ENCODE results near the gene WASF2.
"Not testable (repeated sequence)": the region's sequence is repeated elsewhere in the genome, so short reads cannot be mapped to it uniquely, and the experiment has no call there.

Gene WASF2

DNA sequence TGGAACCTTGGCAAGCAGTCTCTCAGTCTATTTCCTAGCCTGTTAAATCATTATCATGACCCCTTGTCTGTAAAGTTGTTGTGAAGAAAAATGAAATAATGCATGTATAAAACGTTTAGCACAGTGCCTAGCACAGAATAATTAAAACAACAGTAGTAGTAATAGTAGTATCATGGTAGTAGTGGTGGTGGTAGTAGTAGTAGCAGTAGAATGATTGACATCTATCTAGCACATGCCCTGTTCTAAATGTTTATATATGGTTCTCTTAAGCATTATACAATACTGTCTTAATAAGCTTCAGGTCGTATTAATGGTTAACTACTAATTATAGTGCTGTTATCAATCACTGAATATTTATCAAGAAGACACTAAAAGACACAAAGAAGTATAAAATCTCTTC is 50.8 kb downstream of the WASF2 start:
- H3K9me3 ChIP-seq (ENCODE audit: control insufficient read depth, low read length): no peaks in the 10 kb centered on the region
- H3K36me3 ChIP-seq (ENCODE audit: control insufficient read depth, insufficient read depth, low read length): no peaks in the 10 kb centered on the region
- H3K4me3 ChIP-seq (ENCODE audit: insufficient read depth, low read depth, low read length, poor library complexity, severe bottlenecking): no peak overlapping the region
- peaks cover 35% of the 10 kb centered on the region for H3K4me1 ChIP-seq (ENCODE audit: control insufficient read depth, insufficient read depth, low read length, poor library complexity, severe bottlenecking)
- H3K27ac ChIP-seq (ENCODE audit: insufficient read depth, low read length, poor library complexity, severe bottlenecking): no peak overlapping the region
- H3K27me3 ChIP-seq (replicated peaks; ENCODE audit: control insufficient read depth, insufficient read depth, low read length, poor library complexity, severe bottlenecking): no peaks in the 10 kb centered on the region
- DNase-seq: no peak

DNA sequence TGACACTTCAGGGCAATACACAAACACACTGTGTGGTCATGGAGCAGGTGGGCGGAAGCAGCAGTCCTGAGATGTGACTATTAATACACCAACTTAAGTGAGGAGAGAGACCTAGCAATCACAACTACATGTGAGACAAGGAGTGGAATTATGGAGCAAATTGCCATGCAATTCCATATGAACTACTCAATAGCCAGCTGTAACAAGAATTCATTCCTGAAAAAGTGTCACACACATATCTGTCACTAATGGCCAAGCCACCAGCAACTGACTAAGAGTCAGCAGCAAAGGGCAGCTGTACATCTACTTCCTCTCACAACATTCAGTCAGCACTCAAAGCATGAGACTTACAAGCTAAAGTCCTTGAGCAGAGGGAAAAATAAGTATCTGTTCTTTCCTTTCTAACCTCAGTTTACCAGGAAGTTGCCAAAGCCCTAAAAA is 51.3 kb downstream of the WASF2 start:
- no peaks in the 10 kb centered on the region for H3K36me3 ChIP-seq (ENCODE audit: control insufficient read depth, insufficient read depth, low read length)
- H3K27ac ChIP-seq (ENCODE audit: insufficient read depth, low read length, poor library complexity, severe bottlenecking): no peak overlapping the region
- no peaks in the 10 kb centered on the region for H3K9me3 ChIP-seq (ENCODE audit: control insufficient read depth, low read length)
- DNase-seq: no peak
- H3K4me3 ChIP-seq (ENCODE audit: insufficient read depth, low read depth, low read length, poor library complexity, severe bottlenecking): no peak overlapping the region
- H3K4me1 ChIP-seq (ENCODE audit: control insufficient read depth, insufficient read depth, low read length, poor library complexity, severe bottlenecking): peaks cover 37% of the 10 kb centered on the region
- H3K27me3 ChIP-seq (replicated peaks; ENCODE audit: control insufficient read depth, insufficient read depth, low read length, poor library complexity, severe bottlenecking): no peaks in the 10 kb centered on the region

GRCh38 chr1:27436204-27437159 is 53.5 kb downstream of the WASF2 start:
- no peaks in the 10 kb centered on the region for H3K9me3 ChIP-seq (ENCODE audit: control insufficient read depth, low read length)
- peak in 1 of 3 donors; percentile 4 for DNase-seq
- H3K4me3 ChIP-seq (ENCODE audit: insufficient read depth, low read depth, low read length, poor library complexity, severe bottlenecking): peak overlapping the region; percentile 11
- peak overlapping the region; percentile 51 for H3K27ac ChIP-seq (ENCODE audit: insufficient read depth, low read length, poor library complexity, severe bottlenecking)
- H3K27me3 ChIP-seq (replicated peaks; ENCODE audit: control insufficient read depth, insufficient read depth, low read length, poor library complexity, severe bottlenecking): no peaks in the 10 kb centered on the region
- no peaks in the 10 kb centered on the region for H3K36me3 ChIP-seq (ENCODE audit: control insufficient read depth, insufficient read depth, low read length)
- peaks cover 47% of the 10 kb centered on the region for H3K4me1 ChIP-seq (ENCODE audit: control insufficient read depth, insufficient read depth, low read length, poor library complexity, severe bottlenecking)

DNA sequence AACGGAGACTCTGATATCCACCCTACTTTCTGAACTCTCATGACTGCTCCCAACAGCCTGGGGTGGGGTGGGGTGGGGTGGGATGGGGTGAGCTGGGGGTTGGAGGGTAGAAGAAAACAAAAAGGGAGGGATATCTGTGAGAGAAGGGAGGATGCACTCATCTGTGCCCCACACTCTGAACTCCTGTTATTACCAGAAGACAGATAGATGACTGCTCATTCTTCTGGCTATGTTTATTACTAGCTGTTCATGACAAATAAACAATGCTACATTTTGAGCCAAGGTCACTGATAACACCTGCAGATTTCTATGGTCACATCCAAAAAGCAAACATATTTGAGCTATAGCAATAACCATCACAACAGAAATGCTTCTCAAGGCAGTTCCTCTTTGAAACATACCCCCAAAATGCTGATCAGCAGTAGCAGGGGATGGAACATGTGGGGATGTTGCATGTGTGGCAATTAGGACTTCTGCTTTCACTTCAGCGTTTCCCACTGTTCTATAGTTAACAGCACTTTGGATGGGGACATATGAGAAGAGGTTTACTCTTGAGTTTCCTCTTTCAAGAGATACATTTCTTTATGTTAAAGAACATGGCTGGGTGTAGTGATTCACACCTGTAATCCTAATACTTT is 54.3 kb downstream of the WASF2 start:
- H3K4me1 ChIP-seq (ENCODE audit: control insufficient read depth, insufficient read depth, low read length, poor library complexity, severe bottlenecking): peaks cover 55% of the 10 kb centered on the region
- peak overlapping the region; percentile 51 for H3K27ac ChIP-seq (ENCODE audit: insufficient read depth, low read length, poor library complexity, severe bottlenecking)
- H3K36me3 ChIP-seq (ENCODE audit: control insufficient read depth, insufficient read depth, low read length): no peaks in the 10 kb centered on the region
- peak overlapping the region; percentile 11 for H3K4me3 ChIP-seq (ENCODE audit: insufficient read depth, low read depth, low read length, poor library complexity, severe bottlenecking)
- H3K9me3 ChIP-seq (ENCODE audit: control insufficient read depth, low read length): no peaks in the 10 kb centered on the region
- no peak for DNase-seq
- no peaks in the 10 kb centered on the region for H3K27me3 ChIP-seq (replicated peaks; ENCODE audit: control insufficient read depth, insufficient read depth, low read length, poor library complexity, severe bottlenecking)

GRCh38 chr1:27433706-27434105 is 56.3 kb downstream of the WASF2 start:
- Histone ChIP-seq H3K27ac (ENCODE audit: insufficient read depth, low read length, poor library complexity, severe bottlenecking) (no peak overlapping the region), H3K9me3 (ENCODE audit: control insufficient read depth, low read length) (no peaks in the 10 kb centered on the region), H3K36me3 (ENCODE audit: control insufficient read depth, insufficient read depth, low read length) (no peaks in the 10 kb centered on the region), H3K27me3 (replicated peaks; ENCODE audit: control insufficient read depth, insufficient read depth, low read length, poor library complexity, severe bottlenecking) (no peaks in the 10 kb centered on the region), H3K4me3 (ENCODE audit: insufficient read depth, low read depth, low read length, poor library complexity, severe bottlenecking) (no peak overlapping the region), H3K4me1 (ENCODE audit: control insufficient read depth, insufficient read depth, low read length, poor library complexity, severe bottlenecking) (peaks cover 68% of the 10 kb centered on the region)
- DNase-seq: no peak

DNA sequence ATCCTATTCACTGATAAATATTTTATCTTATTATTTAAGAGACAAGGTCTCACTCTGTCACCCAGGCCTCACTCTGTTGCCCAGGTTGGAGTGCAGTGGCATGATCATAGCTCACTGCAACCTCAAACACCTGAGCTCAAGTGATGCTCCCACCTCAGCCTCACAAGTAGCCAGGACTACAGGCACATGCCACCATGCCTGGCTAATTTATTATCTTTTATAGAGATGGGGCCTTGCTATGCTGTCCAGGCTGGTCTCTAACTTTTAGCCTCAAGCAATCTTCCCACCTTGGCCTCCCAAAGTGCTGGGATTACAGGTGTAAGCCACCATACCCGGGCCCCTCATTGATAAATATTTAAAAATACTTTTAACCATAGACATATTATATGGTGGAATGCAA is 57.2 kb downstream of the WASF2 start:
- H3K27ac ChIP-seq (ENCODE audit: insufficient read depth, low read length, poor library complexity, severe bottlenecking): peak overlapping the region; percentile 16
- H3K9me3 ChIP-seq (ENCODE audit: control insufficient read depth, low read length); H3K4me3 ChIP-seq (ENCODE audit: insufficient read depth, low read depth, low read length, poor library complexity, severe bottlenecking); H3K36me3 ChIP-seq (ENCODE audit: control insufficient read depth, insufficient read depth, low read length); DNase-seq; H3K27me3 ChIP-seq (replicated peaks; ENCODE audit: control insufficient read depth, insufficient read depth, low read length, poor library complexity, severe bottlenecking): not testable (repeated sequence)
- H3K4me1 ChIP-seq (ENCODE audit: control insufficient read depth, insufficient read depth, low read length, poor library complexity, severe bottlenecking): peaks cover 66% of the 10 kb centered on the region

DNA sequence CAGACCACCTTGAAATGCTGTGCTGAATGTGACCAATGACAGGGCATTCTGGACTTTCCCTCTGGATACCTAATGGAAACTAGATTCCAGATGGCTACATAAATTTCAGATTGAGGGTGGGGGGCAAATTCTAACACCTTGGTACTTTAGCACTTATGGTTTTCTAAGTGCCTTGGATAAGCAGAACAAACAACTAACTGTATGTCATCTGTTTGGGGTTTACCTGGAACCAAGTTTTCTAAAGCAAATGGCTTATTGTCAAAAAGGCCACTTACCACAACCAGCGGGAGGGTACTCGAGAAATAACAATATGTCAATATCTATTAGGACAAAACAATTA is 58.4 kb downstream of the WASF2 start:
- Histone ChIP-seq H3K27me3 (replicated peaks; ENCODE audit: control insufficient read depth, insufficient read depth, low read length, poor library complexity, severe bottlenecking) (no peaks in the 10 kb centered on the region), H3K36me3 (ENCODE audit: control insufficient read depth, insufficient read depth, low read length) (peaks cover 4% of the 10 kb centered on the region), H3K27ac (ENCODE audit: insufficient read depth, low read length, poor library complexity, severe bottlenecking) (peak overlapping the region; percentile 54), H3K4me1 (ENCODE audit: control insufficient read depth, insufficient read depth, low read length, poor library complexity, severe bottlenecking) (peaks cover 58% of the 10 kb centered on the region), H3K4me3 (ENCODE audit: insufficient read depth, low read depth, low read length, poor library complexity, severe bottlenecking) (no peak overlapping the region), H3K9me3 (ENCODE audit: control insufficient read depth, low read length) (no peaks in the 10 kb centered on the region)
- DNase-seq: no peak

DNA sequence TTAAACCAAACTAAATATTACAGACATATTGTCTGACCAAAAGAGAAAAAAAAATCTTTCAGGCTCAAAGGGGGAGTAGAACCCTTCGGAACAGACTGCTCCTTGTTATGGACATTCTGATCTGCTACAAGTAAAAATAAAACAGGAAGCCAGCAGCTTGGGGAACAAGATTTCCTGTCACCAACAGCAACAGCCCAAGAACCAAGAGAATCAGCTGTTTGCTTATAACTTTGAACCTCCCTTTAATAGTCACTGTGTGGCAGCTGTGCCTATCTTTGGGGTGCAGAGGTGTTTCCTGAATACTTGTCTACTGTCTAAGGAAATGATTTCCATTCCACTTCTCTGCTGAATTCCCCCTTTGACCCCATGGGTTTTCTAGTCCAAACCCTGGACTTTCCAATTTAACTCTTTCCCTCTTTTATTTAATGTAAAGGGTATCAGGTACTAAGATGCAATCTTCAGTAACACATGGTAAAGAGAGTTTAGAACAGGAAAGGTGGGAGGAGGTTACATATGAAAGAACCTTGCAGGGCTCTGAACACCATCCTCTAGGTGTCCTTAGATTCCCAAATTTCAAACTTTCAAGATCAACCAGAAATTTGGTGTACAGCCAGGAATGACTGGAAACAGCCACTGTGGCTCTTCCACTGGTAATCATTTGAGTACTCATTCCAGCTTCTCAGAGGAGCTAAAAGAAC is 58.9 kb downstream of the WASF2 start:
- Histone ChIP-seq H3K27me3 (replicated peaks; ENCODE audit: control insufficient read depth, insufficient read depth, low read length, poor library complexity, severe bottlenecking) (no peaks in the 10 kb centered on the region), H3K4me1 (ENCODE audit: control insufficient read depth, insufficient read depth, low read length, poor library complexity, severe bottlenecking) (peaks cover 54% of the 10 kb centered on the region), H3K4me3 (ENCODE audit: insufficient read depth, low read depth, low read length, poor library complexity, severe bottlenecking) (peak overlapping the region; percentile 4), H3K9me3 (ENCODE audit: control insufficient read depth, low read length) (no peaks in the 10 kb centered on the region), H3K36me3 (ENCODE audit: control insufficient read depth, insufficient read depth, low read length) (peaks cover 8% of the 10 kb centered on the region), H3K27ac (ENCODE audit: insufficient read depth, low read length, poor library complexity, severe bottlenecking) (peak overlapping the region; percentile 54)
- peak in 1 of 3 donors; percentile 14 for DNase-seq

GRCh38 chr1:27429029-27429425 is 60.9 kb downstream of the WASF2 start:
- no peaks in the 10 kb centered on the region for H3K27me3 ChIP-seq (replicated peaks; ENCODE audit: control insufficient read depth, insufficient read depth, low read length, poor library complexity, severe bottlenecking)
- H3K9me3 ChIP-seq (ENCODE audit: control insufficient read depth, low read length): no peaks in the 10 kb centered on the region
- peaks cover 41% of the 10 kb centered on the region for H3K4me1 ChIP-seq (ENCODE audit: control insufficient read depth, insufficient read depth, low read length, poor library complexity, severe bottlenecking)
- H3K4me3 ChIP-seq (ENCODE audit: insufficient read depth, low read depth, low read length, poor library complexity, severe bottlenecking): peak overlapping the region; percentile 29
- H3K27ac ChIP-seq (ENCODE audit: insufficient read depth, low read length, poor library complexity, severe bottlenecking): peak overlapping the region; percentile 55
- H3K36me3 ChIP-seq (ENCODE audit: control insufficient read depth, insufficient read depth, low read length): peaks cover 10% of the 10 kb centered on the region
- DNase-seq: no peak
